Measurements from ENCODE around the gene ADARB1. TPM values are rescaled to one million over a fixed set of nuclear protein-coding genes. Genes with fewer than 3 reads are reported as not detected.

ADARB1 gene
- polyA plus RNA-seq, 3 donors = 0.40 to 2.6 (median 1.0) TPM

DNA sequence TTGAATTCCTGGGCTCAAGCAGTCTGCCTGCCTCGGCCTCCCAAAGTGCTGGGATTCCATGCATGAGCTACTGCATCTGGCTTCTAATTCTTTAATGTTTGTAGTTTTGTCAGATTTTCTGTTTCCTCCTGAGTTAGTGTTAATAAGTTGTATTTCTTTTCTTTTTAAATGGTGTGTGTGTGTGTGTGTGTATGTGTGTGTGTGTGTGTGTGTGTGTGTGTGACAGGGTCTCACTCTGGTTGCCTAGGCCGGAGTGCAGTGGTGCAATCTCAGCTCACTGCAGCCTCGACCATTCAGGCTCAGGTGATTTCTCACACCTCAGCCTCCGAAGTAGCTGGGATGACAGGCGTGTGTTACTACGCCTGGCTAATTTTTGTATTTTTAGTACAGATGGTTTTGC is 50.2 kb downstream of the ADARB1 start:
- no peak for DNase-seq
- no peaks in the 10 kb centered on the region for H3K9me3 Mint-ChIP-seq
- no peak overlapping the region for H2AFZ ChIP-seq (ENCODE audit: insufficient read depth, low read depth, low read length, poor library complexity, severe bottlenecking)
- H3K4me1 Mint-ChIP-seq = peaks cover 16% of the 10 kb centered on the region
- TF ChIP-seq, protein P1, sequence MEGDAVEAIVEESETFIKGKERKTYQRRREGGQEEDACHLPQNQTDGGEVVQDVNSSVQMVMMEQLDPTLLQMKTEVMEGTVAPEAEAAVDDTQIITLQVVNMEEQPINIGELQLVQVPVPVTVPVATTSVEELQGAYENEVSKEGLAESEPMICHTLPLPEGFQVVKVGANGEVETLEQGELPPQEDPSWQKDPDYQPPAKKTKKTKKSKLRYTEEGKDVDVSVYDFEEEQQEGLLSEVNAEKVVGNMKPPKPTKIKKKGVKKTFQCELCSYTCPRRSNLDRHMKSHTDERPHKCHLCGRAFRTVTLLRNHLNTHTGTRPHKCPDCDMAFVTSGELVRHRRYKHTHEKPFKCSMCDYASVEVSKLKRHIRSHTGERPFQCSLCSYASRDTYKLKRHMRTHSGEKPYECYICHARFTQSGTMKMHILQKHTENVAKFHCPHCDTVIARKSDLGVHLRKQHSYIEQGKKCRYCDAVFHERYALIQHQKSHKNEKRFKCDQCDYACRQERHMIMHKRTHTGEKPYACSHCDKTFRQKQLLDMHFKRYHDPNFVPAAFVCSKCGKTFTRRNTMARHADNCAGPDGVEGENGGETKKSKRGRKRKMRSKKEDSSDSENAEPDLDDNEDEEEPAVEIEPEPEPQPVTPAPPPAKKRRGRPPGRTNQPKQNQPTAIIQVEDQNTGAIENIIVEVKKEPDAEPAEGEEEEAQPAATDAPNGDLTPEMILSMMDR (IDR thresholded peaks at IDR 0.05) = no peak
- H3K9ac ChIP-seq (ENCODE audit: insufficient read depth, low read length, poor library complexity, severe bottlenecking) = no peak overlapping the region
- H3K4me2 ChIP-seq (replicated peaks; ENCODE audit: extremely low read depth, low read length, poor library complexity, severe bottlenecking) = no peak overlapping the region
- H3K4me1 ChIP-seq (ENCODE audit: control insufficient read depth in 1 of 2, insufficient read depth in 2 of 2, low read length in 2 of 2) = peaks cover 4 to 12% of the 10 kb centered on the region in 2 donors
- H4K20me1 ChIP-seq (ENCODE audit: insufficient read depth, low read length) = no peaks in the 10 kb centered on the region
- no peak overlapping the region for H3K27ac Mint-ChIP-seq
- no peaks in the 10 kb centered on the region for H3K79me2 ChIP-seq (ENCODE audit: insufficient read depth, low read length)
- H3K4me3 ChIP-seq (replicated peaks in 1 of 3; ENCODE audit: low read depth in 2 of 3, low read length in 3 of 3) = no peak overlapping the region
- H3K36me3 Mint-ChIP-seq = no peaks in the 10 kb centered on the region
- H3K36me3 ChIP-seq (replicated peaks in 1 of 2; ENCODE audit: control insufficient read depth in 1 of 2, insufficient read depth in 2 of 2, low read length in 2 of 2) = no peaks in the 10 kb centered on the region
- H3K9me3 ChIP-seq (replicated peaks in 1 of 2; ENCODE audit: control insufficient read depth in 1 of 2, insufficient read depth in 1 of 2, low read length in 2 of 2) = no peaks in the 10 kb centered on the region
- WGBS (ENCODE audit: insufficient coverage) = 92% methylated on average over 3 of the region's 6 CpGs
- no peak overlapping the region for H3K4me3 Mint-ChIP-seq
- no peaks in the 10 kb centered on the region for H3K27me3 ChIP-seq (ENCODE audit: control insufficient read depth in 2 of 2, insufficient read depth in 2 of 2, low read length in 2 of 2)
- H3K27ac ChIP-seq (ENCODE audit: low read depth in 1 of 2, low read length in 2 of 2) = no peak overlapping the region
- peaks cover 0 to 4% (median 1%) of the 10 kb centered on the region in 3 donors for H3K27me3 Mint-ChIP-seq (ENCODE audit: low read depth in 3 of 3)
- intact Hi-C loops (cut with micrococcal nuclease) = loop anchor here in 1 of 2 donors (10.0 kb wide), 1 partner anchor 50 kb away; the partner anchor contains the start of gene ADARB1

DNA sequence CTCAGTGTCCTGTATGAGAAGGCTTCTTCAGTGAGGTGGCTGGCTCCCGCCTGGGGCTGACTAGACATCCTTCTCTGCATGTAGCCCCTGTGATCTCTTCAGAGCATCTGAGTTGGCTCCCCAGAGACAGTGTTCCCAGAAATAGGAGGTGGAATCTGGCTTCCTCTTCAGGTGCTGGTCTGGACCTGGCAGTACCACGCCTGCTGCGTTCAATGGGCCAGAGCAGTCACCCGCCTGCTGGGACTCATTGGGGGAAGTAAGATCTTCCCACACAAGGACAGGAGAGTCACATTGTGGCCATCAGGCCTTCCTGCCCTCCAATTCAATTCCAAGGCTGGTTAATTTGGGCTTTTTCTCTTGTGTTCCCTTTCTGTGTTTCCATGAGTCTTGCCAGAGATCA is 51.0 kb downstream of the ADARB1 start:
- no peaks in the 10 kb centered on the region for H4K20me1 ChIP-seq (ENCODE audit: insufficient read depth, low read length)
- H3K9me3 Mint-ChIP-seq = no peaks in the 10 kb centered on the region
- no peaks in the 10 kb centered on the region for H3K36me3 Mint-ChIP-seq
- H3K27me3 Mint-ChIP-seq (ENCODE audit: low read depth in 3 of 3) = peaks cover 0 to 4% (median 1%) of the 10 kb centered on the region in 3 donors
- no peak overlapping the region for H3K27ac Mint-ChIP-seq
- no peaks in the 10 kb centered on the region for H3K9me3 ChIP-seq (replicated peaks in 1 of 2; ENCODE audit: control insufficient read depth in 1 of 2, insufficient read depth in 1 of 2, low read length in 2 of 2)
- peaks cover 23% of the 10 kb centered on the region for H3K4me1 Mint-ChIP-seq
- no peak overlapping the region for H3K9ac ChIP-seq (ENCODE audit: insufficient read depth, low read length, poor library complexity, severe bottlenecking)
- no peaks in the 10 kb centered on the region for H3K79me2 ChIP-seq (ENCODE audit: insufficient read depth, low read length)
- no peaks in the 10 kb centered on the region for H3K36me3 ChIP-seq (replicated peaks in 1 of 2; ENCODE audit: control insufficient read depth in 1 of 2, insufficient read depth in 2 of 2, low read length in 2 of 2)
- no peak overlapping the region for H3K4me3 Mint-ChIP-seq
- 80% methylated on average over 4 of the region's 4 CpGs for WGBS (ENCODE audit: insufficient coverage)
- no peak overlapping the region for H2AFZ ChIP-seq (ENCODE audit: insufficient read depth, low read depth, low read length, poor library complexity, severe bottlenecking)
- no peaks in the 10 kb centered on the region for H3K27me3 ChIP-seq (ENCODE audit: control insufficient read depth in 2 of 2, insufficient read depth in 2 of 2, low read length in 2 of 2)
- no peak overlapping the region for H3K4me3 ChIP-seq (replicated peaks in 1 of 3; ENCODE audit: low read depth in 2 of 3, low read length in 3 of 3)
- no peak overlapping the region for H3K27ac ChIP-seq (ENCODE audit: low read depth in 1 of 2, low read length in 2 of 2)
- intact Hi-C loops (cut with micrococcal nuclease) = loop anchor here in 1 of 2 donors (10.0 kb wide), 1 partner anchor 51 kb away; the partner anchor contains the start of gene ADARB1
- H3K4me2 ChIP-seq (replicated peaks; ENCODE audit: extremely low read depth, low read length, poor library complexity, severe bottlenecking) = no peak overlapping the region
- H3K4me1 ChIP-seq (ENCODE audit: control insufficient read depth in 1 of 2, insufficient read depth in 2 of 2, low read length in 2 of 2) = peaks cover 12 to 19% of the 10 kb centered on the region in 2 donors
- DNase-seq = no peak
- TF ChIP-seq, protein P1 (IDR thresholded peaks at IDR 0.05) = no peak

All from CD14-positive monocyte (primary cell).